Lower lobe of right lung (tissue), 2 donors: Measurements from ENCODE around the gene ANKS1B. TPM values are rescaled to one million over a fixed set of nuclear protein-coding genes. Genes with fewer than 3 reads are reported as not detected.

ENCODE experiments used
- ATAC-seq, 2 donors: fragments of 200-7000 bp; cut with Tn5 transposase; one replicate each; pipeline ENCODE4 v1.9.1; 2020 to 2022; ENCODE audit warnings: mild to moderate bottlenecking in 2 of 2, moderate library complexity in 2 of 2
- DNase-seq: peaks from one replicate; pipeline ENCODE4 v3.0.0-alpha.2; 2020
- H3K27ac ChIP-seq: fragments of 200-600 bp; one replicate; pipeline ENCODE4 v1.8.0; 2022
- H3K27me3 ChIP-seq: fragments of 200-600 bp; one replicate; pipeline ENCODE4 v1.8.0; 2022; ENCODE audit warnings: low read depth
- H3K36me3 ChIP-seq: fragments of 200-600 bp; one replicate; pipeline ENCODE4 v1.8.0; 2022; ENCODE audit warnings: mild to moderate bottlenecking
- H3K4me1 ChIP-seq: fragments of 200-600 bp; one replicate; pipeline ENCODE4 v1.8.0; 2022
- H3K4me3 ChIP-seq: fragments of 200-600 bp; one replicate; pipeline ENCODE4 v1.8.0; 2022; ENCODE audit warnings: mild to moderate bottlenecking
- H3K9me3 ChIP-seq: fragments of 200-600 bp; one replicate; pipeline ENCODE4 v1.8.0; 2022
- intact Hi-C: fragments of 100-400 bp; cut with DNase I; formaldehyde crosslinking; loops from one replicate; pipeline ENCODE4 v1.11.0; 2022
- total RNA-seq: library from RNA; stranded (reverse); fragmentation: NEBNext Ultra II Directional; extraction: Animal tissue kit (Norgen Biotek cat#: 25700); gene quantifications from one replicate; pipeline ENCODE4 v1.2.1, GENCODE V29; 2021
- TF ChIP-seq, protein P1 (sequence below): fragments of 200-600 bp; IDR thresholded peaks from one replicate; pipeline ENCODE4 v1.8.0; 2022; ENCODE audit warnings: antibody characterized with exemption, mild to moderate bottlenecking
- donor health status: DM: no; HTN: yes; CAD: no; lungs with severe emphysema.

The ANKS1B gene
- total RNA-seq, 1 donor from 2014 or later, result 4.0 TPM

DNA sequence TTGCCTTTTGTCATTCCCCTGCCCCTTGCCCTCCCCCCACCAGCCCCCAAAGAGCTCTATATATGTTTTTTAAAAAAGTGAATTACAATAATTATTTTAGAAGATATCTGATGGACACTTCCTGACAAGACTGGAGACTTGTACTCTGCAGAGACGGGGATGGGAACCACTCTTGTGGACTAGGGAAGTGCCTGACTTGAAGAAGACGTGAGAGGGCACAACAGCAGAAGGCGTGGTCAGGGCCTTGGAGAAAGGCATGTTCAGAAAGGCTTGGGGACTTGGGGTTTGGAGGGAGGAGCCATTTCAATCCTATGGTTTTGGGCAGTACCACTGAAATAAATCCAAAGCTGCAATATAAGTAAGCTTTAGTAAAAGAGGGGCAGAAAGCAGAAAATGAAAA lies 1184.9 kb downstream of the ANKS1B start:
- no peaks in the 10 kb centered on the region for H3K4me1 ChIP-seq
- no peak overlapping the region for H3K27ac ChIP-seq
- TF ChIP-seq, protein P1, sequence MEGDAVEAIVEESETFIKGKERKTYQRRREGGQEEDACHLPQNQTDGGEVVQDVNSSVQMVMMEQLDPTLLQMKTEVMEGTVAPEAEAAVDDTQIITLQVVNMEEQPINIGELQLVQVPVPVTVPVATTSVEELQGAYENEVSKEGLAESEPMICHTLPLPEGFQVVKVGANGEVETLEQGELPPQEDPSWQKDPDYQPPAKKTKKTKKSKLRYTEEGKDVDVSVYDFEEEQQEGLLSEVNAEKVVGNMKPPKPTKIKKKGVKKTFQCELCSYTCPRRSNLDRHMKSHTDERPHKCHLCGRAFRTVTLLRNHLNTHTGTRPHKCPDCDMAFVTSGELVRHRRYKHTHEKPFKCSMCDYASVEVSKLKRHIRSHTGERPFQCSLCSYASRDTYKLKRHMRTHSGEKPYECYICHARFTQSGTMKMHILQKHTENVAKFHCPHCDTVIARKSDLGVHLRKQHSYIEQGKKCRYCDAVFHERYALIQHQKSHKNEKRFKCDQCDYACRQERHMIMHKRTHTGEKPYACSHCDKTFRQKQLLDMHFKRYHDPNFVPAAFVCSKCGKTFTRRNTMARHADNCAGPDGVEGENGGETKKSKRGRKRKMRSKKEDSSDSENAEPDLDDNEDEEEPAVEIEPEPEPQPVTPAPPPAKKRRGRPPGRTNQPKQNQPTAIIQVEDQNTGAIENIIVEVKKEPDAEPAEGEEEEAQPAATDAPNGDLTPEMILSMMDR, result no peak
- H3K27me3 ChIP-seq, result no peaks in the 10 kb centered on the region
- no peak for ATAC-seq
- DNase-seq, result no peak
- intact Hi-C loops, result no loop called here
- no peaks in the 10 kb centered on the region for H3K9me3 ChIP-seq
- no peak overlapping the region for H3K4me3 ChIP-seq
- H3K36me3 ChIP-seq, result no peaks in the 10 kb centered on the region

DNA sequence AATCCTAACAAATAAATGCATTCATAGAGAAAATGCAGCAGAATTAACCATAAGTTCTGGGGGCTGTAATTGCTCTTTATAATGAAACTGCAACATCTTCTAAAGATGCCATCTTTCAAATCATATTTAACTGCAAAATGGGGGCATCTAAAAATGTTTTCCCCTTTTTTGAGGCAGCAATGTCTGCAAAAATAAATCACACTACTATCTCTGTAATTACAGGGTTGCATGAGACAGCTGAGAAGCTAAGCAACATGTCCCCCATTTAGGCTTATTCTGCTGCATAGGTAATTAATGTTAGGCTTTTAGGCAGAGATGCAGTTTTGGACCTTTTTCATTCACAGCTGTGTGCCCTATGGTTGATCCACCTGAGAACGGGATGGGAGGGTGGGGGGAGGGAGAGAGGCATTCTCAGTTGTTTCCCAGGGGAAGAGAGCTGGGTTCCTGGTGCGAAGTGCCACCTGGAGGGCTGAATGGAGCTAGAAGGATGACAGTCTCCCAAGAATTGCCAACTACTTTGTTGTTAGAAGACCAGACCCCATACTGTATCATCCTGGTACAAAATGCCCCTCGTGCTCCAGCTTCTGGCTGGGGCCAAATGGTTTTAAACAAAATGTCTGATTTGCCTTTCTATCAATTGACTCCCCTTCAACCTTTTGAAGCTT lies 1185.5 kb downstream of the ANKS1B start:
- Histone ChIP-seq H3K9me3 (no peaks in the 10 kb centered on the region), H3K4me1 (no peaks in the 10 kb centered on the region), H3K27ac (no peak overlapping the region), H3K27me3 (no peaks in the 10 kb centered on the region), H3K4me3 (no peak overlapping the region), H3K36me3 (no peaks in the 10 kb centered on the region)
- TF ChIP-seq, protein P1, result no peak
- ATAC-seq (no peak), DNase-seq (no peak)
- intact Hi-C loops, result no loop called here

DNA sequence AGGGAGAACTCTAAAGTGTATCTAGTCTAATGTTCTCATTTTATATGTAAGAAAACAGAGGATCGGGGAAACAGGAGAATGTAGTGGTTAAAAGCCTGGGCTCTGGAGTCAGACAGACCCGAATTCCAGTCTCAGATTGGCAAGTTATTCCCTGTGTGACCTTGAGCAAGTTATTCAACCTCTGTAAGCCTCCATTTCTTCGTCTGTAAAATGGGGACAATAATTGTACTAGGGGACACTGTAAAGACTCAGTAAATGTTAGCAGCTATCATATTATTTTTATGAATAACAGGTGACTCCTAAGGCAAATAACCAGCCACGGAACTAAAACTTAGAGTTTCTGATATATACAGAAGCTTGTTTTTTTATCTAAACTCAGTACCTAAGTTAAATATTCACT lies 1187.5 kb downstream of the ANKS1B start:
- H3K27me3 ChIP-seq, result no peaks in the 10 kb centered on the region
- H3K4me1 ChIP-seq, result no peaks in the 10 kb centered on the region
- no peak overlapping the region for H3K4me3 ChIP-seq
- H3K27ac ChIP-seq, result no peak overlapping the region
- intact Hi-C loops, result no loop called here
- TF ChIP-seq, protein P1, result no peak
- no peaks in the 10 kb centered on the region for H3K9me3 ChIP-seq
- H3K36me3 ChIP-seq, result no peaks in the 10 kb centered on the region
- DNase-seq (no peak), ATAC-seq (no peak)

DNA sequence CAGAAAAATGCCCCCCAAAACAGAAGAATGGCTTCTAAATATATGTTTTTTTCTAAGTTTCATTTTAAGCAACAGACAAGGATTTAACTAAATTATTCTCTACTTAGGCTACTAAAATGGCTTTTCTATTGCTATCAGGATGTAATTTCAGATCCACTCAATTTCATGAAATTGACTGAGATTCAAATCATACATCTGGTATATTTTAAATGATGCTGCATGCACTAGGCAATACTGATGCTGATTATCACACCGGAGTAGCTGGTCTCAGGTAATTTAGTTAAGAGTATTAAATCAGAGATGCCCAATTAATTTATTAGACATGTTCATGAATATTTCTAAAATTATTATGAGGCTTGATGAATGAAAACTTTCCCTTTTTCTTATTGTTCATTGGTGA lies 1188.0 kb downstream of the ANKS1B start:
- Histone ChIP-seq H3K27me3 (no peaks in the 10 kb centered on the region), H3K9me3 (no peaks in the 10 kb centered on the region), H3K4me1 (no peaks in the 10 kb centered on the region), H3K36me3 (no peaks in the 10 kb centered on the region), H3K4me3 (no peak overlapping the region), H3K27ac (no peak overlapping the region)
- DNase-seq (no peak), ATAC-seq (no peak)
- intact Hi-C loops, result no loop called here
- TF ChIP-seq, protein P1, result no peak

DNA sequence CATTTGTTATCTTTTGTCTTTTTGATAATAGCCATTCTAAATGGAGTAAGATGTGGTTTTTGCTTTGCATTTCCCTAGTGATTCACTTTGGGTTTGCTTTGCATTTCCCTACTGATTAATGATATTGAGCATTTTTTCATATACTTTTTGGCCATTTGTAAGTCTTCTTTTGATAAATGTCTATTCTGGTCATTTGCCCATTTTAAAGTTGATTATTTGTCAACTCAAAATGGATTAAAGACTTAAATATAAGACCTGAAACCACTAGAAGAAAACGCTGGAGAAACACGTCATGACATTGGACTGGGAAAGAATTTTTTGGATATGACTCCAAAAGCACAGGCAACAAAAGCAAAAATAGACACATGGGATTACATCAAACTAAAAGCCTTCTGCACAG lies 1191.6 kb downstream of the ANKS1B start:
- Histone ChIP-seq H3K4me3 (no peak overlapping the region), H3K27ac (no peak overlapping the region), H3K9me3 (no peaks in the 10 kb centered on the region), H3K36me3 (no peaks in the 10 kb centered on the region), H3K27me3 (no peaks in the 10 kb centered on the region), H3K4me1 (no peaks in the 10 kb centered on the region)
- no peak for DNase-seq
- intact Hi-C loops, result no loop called here
- no peak for ATAC-seq
- TF ChIP-seq, protein P1, result no peak
